Eye (tissue), 1 donor: ENCODE results near the gene ENTPD6.
A peak's percentile ranks its signal among the peaks of the same experiment; 100 is the strongest.
"Not testable (repeated sequence)": the region's sequence is repeated elsewhere in the genome, so short reads cannot be mapped to it uniquely, and the experiment has no call there.

Source experiments
- DNase-seq: peaks from one replicate; pipeline ENCODE4 v3.0.0-alpha.2; 2015

Gene ENTPD6

GRCh38 chr20:25195014-25195961 lies at the start of gene ENTPD6:
TSS of gene ENTPD6 (plus strand) at chr20:25195712. CDS start at chr20:25206537, 10,825 bp downstream.
- DNase-seq: peak; percentile 97

GRCh38 chr20:25146976-25147375 lies 48.5 kb upstream of the ENTPD6 start:
- DNase-seq: no peak

- no peak for DNase-seq
These were observed 47.8 kb upstream of the ENTPD6 start for GRCh38 chr20:25147716-25148115.

GRCh38 chr20:25148181-25148981 lies 47.1 kb upstream of the ENTPD6 start:
- peak; percentile 90 for DNase-seq

GRCh38 chr20:25148982-25149846 lies 46.3 kb upstream of the ENTPD6 start:
- peak; percentile 73 for DNase-seq

- peak; percentile 94 for DNase-seq
These were observed 45.5 kb upstream of the ENTPD6 start for GRCh38 chr20:25150016-25150415.

- no peak for DNase-seq
These were observed 37.5 kb upstream of the ENTPD6 start for GRCh38 chr20:25158043-25158442.

GRCh38 chr20:25160467-25160866 lies 35.0 kb upstream of the ENTPD6 start:
- DNase-seq: no peak

- DNase-seq: no peak
These were observed 34.6 kb upstream of the ENTPD6 start for GRCh38 chr20:25160897-25161296.

GRCh38 chr20:25165128-25165527 lies 30.4 kb upstream of the ENTPD6 start:
- no peak for DNase-seq

GRCh38 chr20:25166105-25166782 lies 29.3 kb upstream of the ENTPD6 start:
- DNase-seq: not testable (repeated sequence)

- no peak for DNase-seq
These were observed 22.2 kb upstream of the ENTPD6 start for GRCh38 chr20:25173321-25173720.

GRCh38 chr20:25173886-25174308 lies 21.6 kb upstream of the ENTPD6 start:
- DNase-seq: no peak

- no peak for DNase-seq
These were observed 19.3 kb upstream of the ENTPD6 start for GRCh38 chr20:25176184-25176583.

GRCh38 chr20:25177890-25178321 lies 17.6 kb upstream of the ENTPD6 start:
- no peak for DNase-seq

- peak; percentile 79 for DNase-seq
These were observed 16.7 kb upstream of the ENTPD6 start for GRCh38 chr20:25178563-25179438.

- DNase-seq: no peak
These were observed 15.9 kb upstream of the ENTPD6 start for GRCh38 chr20:25179439-25180089.

- not testable (repeated sequence) for DNase-seq
These were observed 11.1 kb upstream of the ENTPD6 start for GRCh38 chr20:25184391-25184790.

GRCh38 chr20:25187220-25187619 lies 8.3 kb upstream of the ENTPD6 start:
- DNase-seq: no peak

- no peak for DNase-seq
These were observed 7.9 kb upstream of the ENTPD6 start for GRCh38 chr20:25187635-25188034.
